ENCODE results near the gene FLYWCH2. TPM values are rescaled to one million over a fixed set of nuclear protein-coding genes. Genes with fewer than 3 reads are reported as not detected.
"Not testable (repeated sequence)": the region's sequence is repeated elsewhere in the genome, so short reads cannot be mapped to it uniquely, and the experiment has no call there.

FLYWCH2 gene
- total RNA-seq, 1 donor from 2014 or later, result 24.9 TPM

GRCh38 chr16:2926650-2926999, 43.6 kb downstream of the FLYWCH2 start:
- Mint-ChIP-seq H3K4me1 (ENCODE audit: unreplicated experiment) (peaks cover 11% of the 10 kb centered on the region), H3K36me3 (ENCODE audit: low read depth, unreplicated experiment) (peaks cover 20% of the 10 kb centered on the region), H3K9me3 (ENCODE audit: unreplicated experiment) (no peaks in the 10 kb centered on the region), H3K4me3 (ENCODE audit: unreplicated experiment) (no peak overlapping the region), H3K27ac (ENCODE audit: unreplicated experiment) (no peak overlapping the region), H3K27me3 (ENCODE audit: unreplicated experiment) (peaks cover 11% of the 10 kb centered on the region)
- TF ChIP-seq CTCF (IDR thresholded peaks at IDR 0.05; ENCODE audit: unreplicated experiment), result no peak
- DNase-seq (ENCODE audit: low spot score), result no peak

- Mint-ChIP-seq H3K4me3 (ENCODE audit: unreplicated experiment) (no peak overlapping the region), H3K9me3 (ENCODE audit: unreplicated experiment) (no peaks in the 10 kb centered on the region), H3K36me3 (ENCODE audit: low read depth, unreplicated experiment) (peaks cover 20% of the 10 kb centered on the region), H3K27ac (ENCODE audit: unreplicated experiment) (no peak overlapping the region), H3K27me3 (ENCODE audit: unreplicated experiment) (peaks cover 11% of the 10 kb centered on the region), H3K4me1 (ENCODE audit: unreplicated experiment) (peaks cover 11% of the 10 kb centered on the region)
- peak; percentile 80 for DNase-seq (ENCODE audit: low spot score)
- TF ChIP-seq CTCF (IDR thresholded peaks at IDR 0.05; ENCODE audit: unreplicated experiment), result peak; percentile 98
These were observed 44.1 kb downstream of the FLYWCH2 start for GRCh38 chr16:2927010-2927646.

GRCh38 chr16:2928151-2928550, 45.1 kb downstream of the FLYWCH2 start:
- H3K27me3 Mint-ChIP-seq (ENCODE audit: unreplicated experiment), result peaks cover 11% of the 10 kb centered on the region
- H3K27ac Mint-ChIP-seq (ENCODE audit: unreplicated experiment); H3K9me3 Mint-ChIP-seq (ENCODE audit: unreplicated experiment); DNase-seq (ENCODE audit: low spot score); H3K4me3 Mint-ChIP-seq (ENCODE audit: unreplicated experiment): not testable (repeated sequence)
- H3K36me3 Mint-ChIP-seq (ENCODE audit: low read depth, unreplicated experiment), result peaks cover 24% of the 10 kb centered on the region
- H3K4me1 Mint-ChIP-seq (ENCODE audit: unreplicated experiment), result peaks cover 11% of the 10 kb centered on the region

DNA sequence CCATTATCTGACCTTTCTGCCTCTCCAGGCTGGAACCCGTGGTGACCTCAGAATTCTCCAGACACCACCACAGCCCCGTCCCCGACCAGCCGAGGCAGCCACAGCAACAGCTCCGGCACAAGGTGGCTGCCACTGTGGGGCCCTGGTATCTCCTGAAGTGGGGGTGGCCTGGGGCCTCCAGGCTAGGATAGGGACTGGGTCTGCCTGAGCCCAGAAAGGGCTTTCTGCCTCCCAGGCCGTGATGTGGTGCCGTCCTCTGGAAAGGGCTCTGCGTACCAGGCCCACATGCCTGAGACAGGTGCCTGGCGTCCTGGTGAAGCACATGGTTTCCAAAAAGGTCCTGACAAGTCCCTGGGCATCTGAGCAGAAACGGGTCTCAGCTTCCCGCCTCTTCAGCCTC, 45.8 kb downstream of the FLYWCH2 start:
- Mint-ChIP-seq H3K4me1 (ENCODE audit: unreplicated experiment) (peaks cover 11% of the 10 kb centered on the region), H3K27me3 (ENCODE audit: unreplicated experiment) (peaks cover 8% of the 10 kb centered on the region), H3K36me3 (ENCODE audit: low read depth, unreplicated experiment) (peaks cover 24% of the 10 kb centered on the region), H3K4me3 (ENCODE audit: unreplicated experiment) (no peak overlapping the region), H3K27ac (ENCODE audit: unreplicated experiment) (no peak overlapping the region), H3K9me3 (ENCODE audit: unreplicated experiment) (no peaks in the 10 kb centered on the region)
- DNase-seq (ENCODE audit: low spot score), result no peak
- TF ChIP-seq CTCF (IDR thresholded peaks at IDR 0.05; ENCODE audit: unreplicated experiment), result no peak

DNA sequence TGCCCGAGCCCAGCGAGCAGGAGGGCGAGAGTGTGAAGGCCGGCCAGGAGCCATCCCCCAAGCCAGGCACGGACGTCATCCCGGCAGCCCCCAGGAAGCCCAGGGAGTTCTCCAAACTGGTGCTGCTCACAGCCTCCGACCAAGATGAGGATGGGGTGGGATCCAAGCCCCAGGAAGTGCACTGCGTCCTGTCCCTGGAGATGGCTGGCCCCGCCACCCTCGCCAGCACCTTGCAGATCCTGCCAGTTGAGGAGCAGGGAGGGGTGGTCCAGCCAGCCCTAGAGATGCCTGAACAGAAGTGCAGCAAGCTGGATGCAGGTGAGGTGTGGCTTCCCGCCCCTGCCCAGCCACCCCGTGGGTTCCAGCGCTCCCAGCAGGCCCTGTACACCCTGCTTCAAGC, 46.7 kb downstream of the FLYWCH2 start:
- Mint-ChIP-seq H3K9me3 (ENCODE audit: unreplicated experiment) (no peaks in the 10 kb centered on the region), H3K27me3 (ENCODE audit: unreplicated experiment) (peaks cover 14% of the 10 kb centered on the region), H3K27ac (ENCODE audit: unreplicated experiment) (no peak overlapping the region), H3K4me3 (ENCODE audit: unreplicated experiment) (no peak overlapping the region), H3K4me1 (ENCODE audit: unreplicated experiment) (peaks cover 11% of the 10 kb centered on the region), H3K36me3 (ENCODE audit: low read depth, unreplicated experiment) (peaks cover 32% of the 10 kb centered on the region)
- DNase-seq (ENCODE audit: low spot score), result no peak
- no peak for TF ChIP-seq CTCF (IDR thresholded peaks at IDR 0.05; ENCODE audit: unreplicated experiment)
